Left kidney (tissue), 2 donors: ENCODE measurements around the gene PYCARD. TPM values are rescaled to one million over a fixed set of nuclear protein-coding genes. Genes with fewer than 3 reads are reported as not detected.
"Not testable (repeated sequence)": the region's sequence is repeated elsewhere in the genome, so short reads cannot be mapped to it uniquely, and the experiment has no call there.

Experiments
- DNase-seq: peaks from one replicate; pipeline ENCODE4 v3.0.0-alpha.2; 2013
- polyA plus RNA-seq: library from polyadenylated mRNA; unstranded; fragments of 120-200 nt; gene quantifications from one replicate; pipeline ENCODE4 v1.2.1, GENCODE V29; 2013; ENCODE audit not compliant: insufficient read length

Gene PYCARD
- polyA plus RNA-seq, 1 donor: 7.3 TPM

DNA sequence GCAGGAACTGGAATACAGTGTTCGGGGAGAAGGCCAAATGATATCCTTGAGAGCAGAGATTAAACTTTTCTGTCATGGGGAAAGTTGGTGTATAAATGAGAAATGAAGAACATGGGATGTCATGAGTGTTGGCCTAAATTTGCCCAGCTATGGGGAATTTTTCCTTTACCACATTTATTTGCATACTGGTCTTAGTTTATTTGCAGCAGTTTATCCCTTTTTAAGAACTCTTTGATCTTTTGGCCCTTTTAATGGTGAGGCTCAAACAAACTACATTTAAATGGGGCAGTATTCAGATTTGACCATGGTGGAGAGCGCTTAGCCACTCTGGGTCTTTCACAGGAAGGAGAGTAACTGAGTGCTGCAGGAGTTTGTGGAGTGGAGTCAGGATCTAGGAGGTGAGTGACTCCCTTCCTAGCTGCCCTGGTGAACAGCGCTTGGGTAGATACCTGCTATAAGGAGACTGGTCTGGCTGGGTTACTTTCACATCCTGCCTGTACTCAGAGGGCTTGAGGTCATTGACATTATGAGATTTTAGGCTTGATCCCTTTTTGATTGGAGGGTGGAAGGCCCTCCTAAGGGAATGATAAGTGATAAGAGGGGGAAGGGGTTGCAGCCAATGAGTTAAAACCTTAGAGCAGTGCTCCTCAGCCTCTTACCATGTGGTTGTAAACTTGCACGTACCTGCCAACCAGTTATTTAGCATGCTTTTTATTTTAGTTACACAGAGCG, 10.7 kb downstream of the PYCARD start:
- no peak for DNase-seq

DNA sequence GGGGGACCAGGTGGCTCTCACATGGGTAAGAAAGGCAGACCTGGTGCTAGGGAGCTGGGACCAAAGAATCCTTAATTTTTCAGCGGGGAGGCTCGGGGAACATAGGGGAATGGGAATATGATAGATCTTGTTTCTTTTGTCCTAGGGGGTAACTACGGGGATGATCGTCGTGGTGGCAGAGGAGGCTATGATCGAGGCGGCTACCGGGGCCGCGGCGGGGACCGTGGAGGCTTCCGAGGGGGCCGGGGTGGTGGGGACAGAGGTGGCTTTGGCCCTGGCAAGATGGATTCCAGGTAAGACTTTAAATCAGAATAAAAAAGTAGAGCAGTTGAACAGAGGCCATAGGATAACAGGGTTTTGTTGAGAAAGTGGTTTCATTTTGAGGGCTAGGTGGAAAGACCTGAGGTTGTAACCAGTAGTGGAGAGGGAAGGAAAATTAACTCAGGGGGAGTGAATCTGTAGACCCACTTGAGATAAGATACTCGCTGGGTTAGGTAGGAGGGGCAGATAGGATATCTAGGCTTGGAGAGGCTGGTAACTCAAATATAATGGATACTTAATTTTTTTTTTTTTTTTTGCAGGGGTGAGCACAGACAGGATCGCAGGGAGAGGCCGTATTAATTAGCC, 11.6 kb downstream of the PYCARD start:
- DNase-seq: no peak

DNA sequence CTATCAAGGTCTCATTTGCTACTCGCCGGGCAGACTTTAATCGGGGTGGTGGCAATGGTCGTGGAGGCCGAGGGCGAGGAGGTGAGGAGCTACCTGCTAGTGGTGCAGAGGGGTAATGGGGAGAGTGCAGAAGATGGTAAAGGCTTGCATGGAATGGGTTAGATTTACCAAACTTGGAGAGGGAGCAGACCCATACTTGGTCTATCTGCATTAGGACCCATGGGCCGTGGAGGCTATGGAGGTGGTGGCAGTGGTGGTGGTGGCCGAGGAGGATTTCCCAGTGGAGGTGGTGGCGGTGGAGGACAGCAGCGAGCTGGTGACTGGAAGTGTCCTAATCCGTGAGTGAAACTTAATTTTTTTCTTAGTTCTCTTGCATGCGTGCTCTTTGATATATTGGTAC, 12.5 kb downstream of the PYCARD start:
- no peak for DNase-seq

DNA sequence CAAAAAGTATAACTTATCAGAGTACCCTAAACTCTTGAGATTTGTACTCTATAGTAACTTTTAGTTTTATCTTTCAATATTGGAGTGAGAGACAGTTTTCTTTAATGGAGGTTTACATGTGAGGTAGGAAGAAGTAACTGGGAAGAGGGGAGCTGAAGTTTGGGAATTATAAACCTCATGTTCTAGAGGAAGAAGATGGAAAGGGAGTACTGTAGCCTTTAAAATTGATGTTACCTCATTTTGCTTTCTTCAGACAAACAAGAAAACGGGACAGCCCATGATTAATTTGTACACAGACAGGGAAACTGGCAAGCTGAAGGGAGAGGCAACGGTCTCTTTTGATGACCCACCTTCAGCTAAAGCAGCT, 13.2 kb downstream of the PYCARD start:
- DNase-seq: no peak

DNA sequence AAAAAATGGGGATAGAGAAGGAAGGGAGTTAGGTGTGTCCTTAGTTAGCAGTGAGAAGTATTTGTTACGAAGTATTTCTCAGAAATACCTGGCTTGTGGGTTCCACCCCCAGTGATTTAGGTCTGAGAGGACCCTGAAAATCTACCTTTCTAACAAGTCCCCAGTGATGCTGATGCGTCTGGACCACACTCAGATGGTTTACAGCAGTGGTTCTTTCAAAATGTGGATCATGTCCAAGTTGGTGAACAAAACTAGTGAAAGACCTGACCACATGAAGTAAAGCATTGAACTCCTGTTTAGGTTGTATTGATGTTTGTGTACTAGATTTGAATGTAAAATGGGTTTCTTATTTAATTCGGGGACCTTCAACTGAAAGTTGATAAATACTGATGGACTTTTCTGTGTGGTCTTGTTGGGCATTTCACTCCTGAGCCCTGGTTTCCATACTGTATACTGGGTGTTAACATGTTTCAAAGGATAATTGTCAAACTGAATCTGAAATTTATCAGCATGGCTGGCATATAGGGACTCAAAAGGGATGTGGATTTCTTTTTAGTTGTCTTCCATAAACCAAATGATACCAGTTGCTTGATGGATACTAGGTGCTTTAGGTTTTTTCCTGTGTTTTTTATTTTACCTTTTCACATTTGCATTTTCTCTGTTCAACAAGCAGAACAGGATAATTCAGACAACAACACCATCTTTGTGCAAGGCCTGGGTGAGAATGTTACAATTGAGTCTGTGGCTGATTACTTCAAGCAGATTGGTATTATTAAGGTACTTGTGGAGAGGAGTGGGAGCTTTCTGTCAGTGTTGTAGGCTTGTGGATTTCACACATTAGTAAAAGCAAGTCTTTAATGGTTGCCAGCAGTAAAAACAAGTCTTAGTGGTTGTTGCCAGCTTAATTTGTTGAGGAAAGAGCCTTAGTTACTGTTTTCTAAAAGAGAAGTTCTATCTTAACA, 13.8 kb downstream of the PYCARD start:
- no peak for DNase-seq

DNA sequence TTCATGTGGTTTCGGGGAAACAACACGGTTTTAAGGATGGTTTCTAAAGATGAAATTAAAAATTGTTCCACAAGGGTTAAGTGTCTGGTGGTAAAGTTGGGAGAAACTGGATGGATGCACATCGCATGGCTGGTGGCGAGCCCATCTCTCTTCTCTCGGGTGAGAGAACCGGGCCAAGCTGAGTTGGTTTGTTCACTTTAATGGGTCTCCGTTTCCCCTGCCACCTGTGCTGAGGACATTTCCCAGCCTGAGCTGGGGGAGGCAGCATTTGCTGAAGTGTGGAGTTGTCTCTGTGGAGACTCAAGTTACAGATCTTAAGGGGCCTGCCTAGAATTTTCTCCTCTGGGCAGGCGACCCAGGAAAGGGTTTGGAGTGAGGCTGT, 14.8 kb downstream of the PYCARD start:
- DNase-seq: no peak

DNA sequence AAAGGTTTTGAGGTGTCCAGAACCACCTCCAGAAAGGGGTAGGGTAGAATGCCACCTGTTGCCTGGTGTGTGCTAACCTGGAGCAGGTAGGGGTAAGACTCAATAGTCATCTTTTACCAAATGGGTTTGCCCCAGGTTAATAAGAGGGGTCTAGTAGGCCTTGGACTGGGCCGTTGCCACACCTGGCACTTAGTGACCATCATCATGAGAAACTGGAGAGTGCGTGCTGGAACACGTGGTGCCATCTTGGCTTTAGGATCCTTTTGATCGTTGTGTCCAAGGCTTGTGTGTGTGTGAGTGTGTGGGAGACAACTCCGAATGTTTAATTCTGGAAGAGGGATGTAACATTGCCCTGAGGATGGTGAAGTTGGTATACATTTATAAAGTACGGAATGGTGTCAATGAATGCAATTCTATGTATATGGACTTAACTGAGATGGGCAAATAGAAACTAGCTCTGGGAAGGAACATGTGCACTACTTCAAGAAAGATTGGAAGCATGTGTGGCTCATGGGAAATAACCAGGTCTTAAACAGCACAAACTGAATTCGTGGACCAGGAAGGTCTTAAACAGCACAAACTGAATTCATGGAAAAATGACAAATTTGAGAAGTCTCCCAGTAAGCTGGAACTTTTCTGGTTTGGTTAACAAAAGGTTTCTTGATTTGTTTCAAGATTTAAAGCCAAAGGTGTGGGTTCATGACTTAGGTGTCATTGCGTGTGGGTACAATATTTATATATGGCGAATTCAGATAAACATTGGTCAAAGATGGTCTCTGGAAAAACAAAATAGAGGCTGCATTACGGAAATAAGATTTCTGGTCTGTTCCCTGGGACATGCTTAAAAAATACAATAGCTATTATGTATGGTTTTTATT, 15.4 kb downstream of the PYCARD start:
- DNase-seq: no peak

DNA sequence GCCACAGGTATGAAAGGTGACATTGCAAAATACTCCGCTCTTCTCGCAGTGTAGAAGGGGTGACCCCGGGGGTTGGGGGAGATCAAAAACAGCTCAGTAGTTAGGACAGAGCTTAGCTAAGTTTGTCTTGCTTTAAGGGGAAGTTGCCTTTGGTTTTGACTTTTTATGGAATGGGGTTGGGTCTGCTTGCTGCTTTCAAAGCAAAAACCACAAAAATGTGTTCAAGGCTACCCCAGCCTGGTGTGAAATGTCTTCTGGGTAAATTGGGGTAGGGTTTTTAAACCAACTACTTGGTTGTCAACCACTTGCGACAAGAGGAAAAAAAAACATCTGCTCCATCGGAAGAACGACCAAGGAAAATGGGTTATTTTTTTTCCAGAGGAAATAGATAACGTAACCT, 16.4 kb downstream of the PYCARD start:
- DNase-seq: no peak

DNA sequence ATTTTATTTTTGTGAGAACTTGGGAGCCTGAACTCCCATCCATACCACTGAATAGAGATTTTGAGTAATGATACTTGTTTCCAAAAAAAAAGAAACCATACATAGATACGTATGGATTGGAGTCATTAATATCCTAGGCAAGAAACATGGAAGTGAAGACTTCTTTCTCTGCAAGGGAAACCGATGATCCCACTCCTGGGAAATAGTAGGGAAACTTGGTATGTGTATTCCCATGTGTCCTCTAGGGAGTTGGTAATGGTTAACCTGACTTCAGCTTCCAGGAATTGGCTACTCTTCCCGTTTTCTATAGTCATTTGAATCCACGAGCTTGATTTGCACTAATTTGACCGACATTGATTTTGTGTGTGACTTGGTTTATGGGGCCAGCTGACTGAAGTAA, 17.2 kb downstream of the PYCARD start:
- no peak for DNase-seq

DNA sequence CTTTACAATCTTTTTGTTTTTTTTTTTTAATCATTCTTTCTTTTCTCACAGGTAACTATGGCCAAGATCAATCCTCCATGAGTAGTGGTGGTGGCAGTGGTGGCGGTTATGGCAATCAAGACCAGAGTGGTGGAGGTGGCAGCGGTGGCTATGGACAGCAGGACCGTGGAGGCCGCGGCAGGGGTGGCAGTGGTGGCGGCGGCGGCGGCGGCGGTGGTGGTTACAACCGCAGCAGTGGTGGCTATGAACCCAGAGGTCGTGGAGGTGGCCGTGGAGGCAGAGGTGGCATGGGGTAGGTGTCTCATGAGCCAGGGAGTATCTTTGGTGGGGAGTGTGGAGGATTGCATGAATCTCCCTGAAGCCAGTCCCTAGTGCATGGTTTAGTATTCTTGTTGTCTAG, 17.7 kb downstream of the PYCARD start:
- no peak for DNase-seq

DNA sequence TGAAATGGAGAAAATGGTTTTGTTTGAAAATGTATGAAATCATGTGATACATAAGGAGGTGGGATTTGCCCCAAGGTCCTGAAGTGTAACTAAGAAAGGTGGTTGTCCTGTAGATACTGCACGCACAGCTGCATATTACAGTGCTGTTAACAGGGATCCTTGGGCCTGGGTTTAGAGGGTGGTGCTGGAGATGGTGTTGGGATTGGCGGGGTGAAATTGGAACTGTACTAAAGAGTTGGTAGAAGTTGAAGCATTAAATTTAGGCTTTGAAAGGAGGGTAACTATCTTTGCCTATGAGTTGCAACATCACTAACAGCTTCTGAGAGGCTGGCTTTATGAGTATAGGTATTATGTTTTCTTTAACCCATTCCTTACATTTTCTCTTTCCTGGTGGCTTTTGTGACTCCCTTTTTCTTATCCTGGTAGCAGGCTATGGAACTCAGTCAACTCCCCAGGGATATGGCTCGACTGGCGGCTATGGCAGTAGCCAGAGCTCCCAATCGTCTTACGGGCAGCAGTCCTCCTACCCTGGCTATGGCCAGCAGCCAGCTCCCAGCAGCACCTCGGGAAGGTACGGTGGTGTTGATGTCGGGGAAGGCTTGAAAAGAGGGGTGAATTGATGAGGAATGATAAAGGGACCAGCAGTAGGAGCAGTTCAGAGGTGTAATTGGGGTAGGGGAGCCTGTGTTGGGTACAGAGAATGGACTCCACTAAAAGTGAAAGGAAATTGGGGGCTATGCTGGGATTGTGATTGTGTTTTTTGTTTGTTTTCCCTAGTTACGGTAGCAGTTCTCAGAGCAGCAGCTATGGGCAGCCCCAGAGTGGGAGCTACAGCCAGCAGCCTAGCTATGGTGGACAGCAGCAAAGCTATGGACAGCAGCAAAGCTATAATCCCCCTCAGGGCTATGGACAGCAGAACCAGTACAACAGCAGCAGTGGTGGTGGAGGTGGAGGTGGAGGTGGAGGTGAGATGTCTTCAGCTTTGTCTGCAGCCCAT, 18.8 kb downstream of the PYCARD start:
- DNase-seq: no peak

DNA sequence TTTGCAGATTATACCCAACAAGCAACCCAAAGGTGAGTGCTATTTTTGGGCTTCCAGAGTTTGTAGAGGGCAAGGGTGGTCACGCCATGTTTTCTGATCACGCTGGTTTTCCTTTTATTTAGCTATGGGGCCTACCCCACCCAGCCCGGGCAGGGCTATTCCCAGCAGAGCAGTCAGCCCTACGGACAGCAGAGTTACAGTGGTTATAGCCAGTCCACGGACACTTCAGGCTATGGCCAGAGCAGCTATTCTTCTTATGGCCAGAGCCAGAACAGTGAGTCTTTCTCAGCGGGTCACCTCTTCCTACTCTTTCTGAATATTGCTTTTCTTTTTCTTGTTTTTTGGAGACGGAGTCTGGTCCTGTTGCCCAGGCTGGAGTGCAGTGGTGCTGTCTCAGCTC, 20.2 kb downstream of the PYCARD start:
- no peak for DNase-seq

DNA sequence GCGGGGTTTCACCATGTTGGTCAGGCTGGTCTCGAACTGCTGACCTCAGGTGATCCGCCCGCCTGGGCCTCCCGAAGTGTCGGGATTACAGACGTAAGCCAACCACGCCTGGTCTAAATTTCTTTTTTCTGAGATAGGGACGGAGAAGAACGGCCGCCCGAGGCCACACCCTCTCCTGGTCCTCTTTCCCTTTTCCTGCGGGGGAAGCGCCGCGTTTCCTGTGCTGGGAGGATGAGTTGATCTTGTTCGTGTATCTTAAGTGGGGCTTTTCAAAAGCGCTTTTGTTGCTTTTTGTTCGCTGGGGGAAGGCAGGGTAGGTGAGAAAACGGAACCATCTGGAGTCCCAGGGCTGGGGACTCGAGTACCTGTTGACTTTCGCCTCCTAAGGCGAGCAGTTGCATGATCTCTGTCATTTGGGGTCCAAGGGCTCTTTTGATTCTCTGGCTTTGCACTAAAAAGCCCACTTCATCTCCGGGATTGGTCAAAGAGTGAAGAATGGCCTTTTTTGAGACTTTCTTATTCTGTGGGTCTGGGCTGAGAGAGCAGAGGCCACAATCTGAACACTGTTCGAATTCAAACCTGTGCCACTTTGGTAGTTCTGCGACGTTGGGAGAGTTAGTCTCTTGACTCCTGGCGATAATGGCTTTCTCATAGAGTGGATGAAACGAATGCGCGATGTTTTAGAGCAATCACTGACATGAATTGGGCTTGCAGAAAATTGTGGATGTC, 21.3 kb downstream of the PYCARD start:
- DNase-seq: no peak

DNA sequence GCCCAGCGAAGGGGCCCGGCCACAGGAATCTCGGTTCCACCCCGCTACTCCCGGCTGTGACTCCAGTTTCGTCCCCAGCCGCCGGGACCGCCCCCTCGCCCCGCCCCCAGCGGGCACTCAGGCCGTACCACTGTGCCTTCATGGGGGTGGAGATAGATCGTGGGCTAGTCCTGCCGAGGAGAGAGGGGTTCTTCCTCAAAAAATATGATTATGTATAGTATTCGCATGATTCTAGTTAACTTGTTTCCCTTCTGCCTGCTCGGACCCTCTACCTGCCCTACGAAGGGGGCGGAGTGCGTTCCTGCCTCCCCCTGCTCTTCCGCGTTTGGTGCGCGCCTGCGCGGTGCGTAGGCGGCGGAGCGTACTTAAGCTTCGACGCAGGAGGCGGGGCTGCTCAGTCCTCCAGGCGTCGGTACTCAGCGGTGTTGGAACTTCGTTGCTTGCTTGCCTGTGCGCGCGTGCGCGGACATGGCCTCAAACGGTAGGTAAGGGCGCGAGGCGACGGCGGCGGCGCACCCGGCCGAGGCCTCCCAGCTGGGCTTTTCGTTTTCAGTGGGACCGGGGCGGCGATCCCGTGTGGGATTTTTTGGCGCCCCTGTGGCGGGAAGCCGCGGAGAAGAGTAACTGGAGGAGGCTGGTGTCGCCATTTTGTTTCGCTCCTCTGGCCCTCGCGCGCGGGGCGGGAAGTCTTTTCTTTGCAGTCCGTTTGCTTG, 22.7 kb downstream of the PYCARD start, which contains the start of gene FUS:
TSS of gene FUS (plus strand) at position 393 of the 713 bp plus-strand sequence. CDS start at position 469, 76 bp downstream.
- DNase-seq: peak; percentile 90

DNA sequence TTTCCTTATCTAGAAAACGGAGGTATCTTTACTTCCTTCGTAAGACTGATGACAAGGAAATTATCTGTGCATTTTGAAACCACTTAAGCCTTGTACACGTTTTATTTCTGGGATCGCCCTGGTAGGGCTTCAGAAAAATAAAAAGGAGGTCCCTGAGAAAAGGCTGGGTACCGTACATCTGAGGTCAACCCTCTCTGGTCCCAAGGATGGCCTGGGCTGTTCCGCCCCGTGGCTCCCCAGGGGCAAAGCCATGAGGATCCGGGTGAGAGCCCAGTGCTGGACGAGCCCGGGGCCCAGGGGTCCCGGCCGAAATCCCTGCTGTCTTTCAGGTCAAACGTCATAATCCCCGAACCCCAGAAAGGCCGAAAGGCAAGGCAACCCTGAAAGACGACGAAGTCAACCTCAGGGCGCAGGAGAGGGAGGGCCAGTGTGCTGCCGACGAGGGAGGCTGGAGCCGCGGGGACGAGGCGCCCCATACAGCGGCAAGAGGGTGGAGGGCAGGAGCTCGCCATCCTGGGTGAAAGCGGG, 23.3 kb downstream of the PYCARD start:
- no peak for DNase-seq

DNA sequence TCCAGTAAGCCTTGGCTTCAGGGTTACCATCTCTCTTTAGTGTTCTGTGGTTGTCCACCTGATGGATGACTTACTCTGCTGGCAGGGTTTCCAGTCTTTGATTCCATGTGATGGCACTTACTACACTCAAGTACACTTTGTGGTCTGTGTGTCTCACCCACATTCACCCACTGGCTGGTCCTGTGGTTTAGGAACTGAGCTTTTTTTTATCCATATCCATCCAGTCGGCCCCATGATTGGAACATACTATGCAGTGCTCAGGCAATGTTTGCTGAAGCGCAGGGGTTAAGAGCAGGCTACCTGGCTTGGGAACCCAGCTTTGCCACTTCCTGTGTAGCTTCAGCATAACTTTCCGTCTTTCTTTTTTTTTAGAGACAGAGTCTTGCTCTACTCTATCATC, 25.4 kb downstream of the PYCARD start:
- DNase-seq: no peak

DNA sequence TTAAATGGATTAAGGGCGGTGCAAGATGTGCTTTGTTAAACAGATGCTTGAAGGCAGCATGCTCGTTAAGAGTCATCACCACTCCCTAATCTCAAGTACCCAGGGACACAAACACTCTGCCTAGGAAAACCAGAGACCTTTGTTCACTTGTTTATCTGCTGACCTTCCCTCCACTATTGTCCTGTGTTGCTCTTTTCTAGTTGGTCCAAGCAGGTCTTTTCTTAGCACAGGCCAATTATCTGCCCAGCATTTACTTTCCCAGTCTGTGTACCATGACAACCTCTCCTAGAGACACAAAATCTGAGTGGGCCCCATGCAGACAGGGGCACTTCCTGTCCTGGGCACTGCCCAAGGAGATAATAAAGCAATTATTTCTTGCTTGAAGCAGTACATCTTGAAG, 32.5 kb downstream of the PYCARD start:
- not testable (repeated sequence) for DNase-seq

DNA sequence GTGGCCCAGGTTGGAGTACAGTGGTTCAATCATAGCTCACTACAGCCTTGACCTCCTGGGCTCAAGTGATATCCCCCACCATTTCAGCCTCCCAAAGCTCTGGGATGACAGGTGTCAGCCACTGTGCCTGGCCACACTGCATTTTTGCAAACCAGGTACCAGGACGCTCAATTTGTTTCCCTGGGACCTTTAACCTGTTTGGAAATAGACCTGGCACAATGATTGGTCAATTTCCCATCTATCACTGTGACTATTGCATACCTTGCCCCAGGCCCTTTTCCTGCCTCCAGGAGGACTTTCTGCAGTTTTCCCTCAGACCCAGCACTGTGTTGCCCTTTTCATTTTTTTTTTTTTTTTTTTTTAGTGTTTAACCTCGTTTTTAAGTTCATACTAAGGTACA, 33.7 kb downstream of the PYCARD start:
- no peak for DNase-seq

DNA sequence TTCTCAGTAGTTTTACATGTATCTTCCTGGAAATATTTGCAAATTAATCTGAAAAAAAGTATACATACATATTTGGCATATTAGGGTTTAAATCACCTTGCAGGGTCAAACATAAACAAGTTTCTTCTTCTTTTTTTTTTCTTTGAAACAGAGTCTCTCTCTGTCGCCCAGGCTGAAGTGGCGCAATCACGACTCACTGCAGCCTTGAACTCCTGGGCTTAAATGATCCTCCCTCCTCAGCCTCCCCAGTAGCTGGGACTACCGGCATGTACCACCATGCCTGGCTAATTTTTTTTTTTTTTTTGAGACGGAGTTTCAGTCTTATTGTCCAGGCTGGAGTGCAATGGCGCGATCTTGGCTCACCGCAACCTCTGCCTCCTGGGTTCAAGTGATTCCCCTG, 35.2 kb downstream of the PYCARD start:
- DNase-seq: no peak
